PC-3 (cell line): ENCODE data around the gene MSRB2.

Experiments used
- EZH2phosphoT487 ChIP-seq: fragments of 300-600 bp; sonication (generic); IDR thresholded peaks from 2 replicates; pipeline ENCODE4 v1.6.1; 2018; ENCODE audit warnings: mild to moderate bottlenecking, antibody characterized with exemption, low read length, borderline replicate concordance
- TF ChIP-seq, protein P1 (sequence below): fragments of 300-600 bp; sonication (generic); conservative IDR thresholded peaks from 2 replicates; pipeline ENCODE4 v1.5.1; 2017; ENCODE audit warnings: antibody characterized with exemption, low read depth, mild to moderate bottlenecking, low read length

DNA sequence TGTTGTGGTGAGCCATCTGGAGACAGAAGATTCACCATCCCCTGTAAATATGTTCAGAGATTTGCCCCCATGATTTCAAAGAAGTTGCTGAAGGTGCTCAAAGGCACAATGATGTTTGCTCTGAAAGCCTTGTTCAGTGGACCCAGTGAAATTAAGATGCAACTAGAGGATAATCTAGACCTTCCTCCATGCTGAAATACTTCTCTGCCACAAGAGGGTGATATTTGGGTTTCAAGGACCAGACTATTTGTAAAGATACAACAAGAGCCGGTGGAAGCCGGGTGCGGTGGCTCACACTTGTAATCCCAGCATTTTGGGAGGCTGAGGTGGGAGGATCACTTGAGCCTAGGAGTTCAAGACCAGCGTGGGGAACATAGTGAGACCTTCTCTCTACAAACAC, 13.5 kb upstream of the MSRB2 start:
- TF ChIP-seq, protein P1, sequence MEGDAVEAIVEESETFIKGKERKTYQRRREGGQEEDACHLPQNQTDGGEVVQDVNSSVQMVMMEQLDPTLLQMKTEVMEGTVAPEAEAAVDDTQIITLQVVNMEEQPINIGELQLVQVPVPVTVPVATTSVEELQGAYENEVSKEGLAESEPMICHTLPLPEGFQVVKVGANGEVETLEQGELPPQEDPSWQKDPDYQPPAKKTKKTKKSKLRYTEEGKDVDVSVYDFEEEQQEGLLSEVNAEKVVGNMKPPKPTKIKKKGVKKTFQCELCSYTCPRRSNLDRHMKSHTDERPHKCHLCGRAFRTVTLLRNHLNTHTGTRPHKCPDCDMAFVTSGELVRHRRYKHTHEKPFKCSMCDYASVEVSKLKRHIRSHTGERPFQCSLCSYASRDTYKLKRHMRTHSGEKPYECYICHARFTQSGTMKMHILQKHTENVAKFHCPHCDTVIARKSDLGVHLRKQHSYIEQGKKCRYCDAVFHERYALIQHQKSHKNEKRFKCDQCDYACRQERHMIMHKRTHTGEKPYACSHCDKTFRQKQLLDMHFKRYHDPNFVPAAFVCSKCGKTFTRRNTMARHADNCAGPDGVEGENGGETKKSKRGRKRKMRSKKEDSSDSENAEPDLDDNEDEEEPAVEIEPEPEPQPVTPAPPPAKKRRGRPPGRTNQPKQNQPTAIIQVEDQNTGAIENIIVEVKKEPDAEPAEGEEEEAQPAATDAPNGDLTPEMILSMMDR = peak; percentile 53
- no peak for TF ChIP-seq EZH2phosphoT487
